T1000 (cell line): ENCODE data around the gene DPEP2.
"Not testable (repeated sequence)": the region's sequence is repeated elsewhere in the genome, so short reads cannot be mapped to it uniquely, and the experiment has no call there.

Experiments used
- DNase-seq: peaks from one replicate; lab custom pipeline; 2025; ENCODE audit warnings: mixed read lengths; lab: John Stamatoyannopoulos, UW

The DPEP2 gene

DNA sequence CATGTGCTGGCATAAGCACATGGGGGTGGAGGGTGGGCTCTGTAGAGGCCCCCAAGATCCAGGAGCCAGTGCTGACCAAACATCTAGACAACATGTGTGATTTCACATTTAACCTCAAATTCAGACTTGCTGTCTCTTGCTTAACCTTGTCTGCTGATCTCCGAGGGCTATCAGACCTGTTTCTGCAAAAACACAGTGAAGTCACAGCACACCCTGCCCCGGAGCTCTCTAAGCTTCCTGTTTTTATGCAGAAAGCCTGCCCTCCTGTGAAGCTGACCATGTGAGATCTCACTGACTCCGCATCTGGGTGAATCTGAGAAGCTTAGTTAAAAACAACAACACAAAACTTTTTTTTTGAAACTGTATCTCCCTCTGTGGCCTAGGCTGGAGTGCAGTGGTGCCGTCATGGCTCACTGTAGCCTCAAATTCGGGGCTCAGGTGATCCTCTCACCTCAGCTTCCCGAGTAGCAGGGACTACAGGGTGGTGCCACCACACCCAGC lies 6.6 kb upstream of the DPEP2 start:
- DNase-seq: no peak

DNA sequence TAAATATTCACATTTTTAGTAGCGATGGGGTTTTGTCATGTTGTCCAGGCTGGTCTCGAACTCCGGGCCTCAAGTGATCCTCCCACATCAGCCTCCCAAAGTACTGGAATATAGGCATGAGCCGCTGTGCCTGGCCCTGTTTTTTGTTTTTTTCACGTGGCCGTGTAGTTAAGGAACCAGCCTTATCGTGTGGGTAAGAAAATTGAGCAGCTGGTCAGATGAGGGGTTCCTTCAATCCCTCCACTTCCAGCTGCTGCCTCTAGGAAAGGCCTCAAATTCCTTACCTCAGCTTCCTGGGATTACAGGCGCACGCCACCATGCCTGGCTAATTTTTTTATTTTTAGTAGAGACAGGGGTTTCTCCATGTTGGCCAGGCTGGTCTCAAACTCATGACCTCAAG lies 5.9 kb upstream of the DPEP2 start:
- DNase-seq: no peak

DNA sequence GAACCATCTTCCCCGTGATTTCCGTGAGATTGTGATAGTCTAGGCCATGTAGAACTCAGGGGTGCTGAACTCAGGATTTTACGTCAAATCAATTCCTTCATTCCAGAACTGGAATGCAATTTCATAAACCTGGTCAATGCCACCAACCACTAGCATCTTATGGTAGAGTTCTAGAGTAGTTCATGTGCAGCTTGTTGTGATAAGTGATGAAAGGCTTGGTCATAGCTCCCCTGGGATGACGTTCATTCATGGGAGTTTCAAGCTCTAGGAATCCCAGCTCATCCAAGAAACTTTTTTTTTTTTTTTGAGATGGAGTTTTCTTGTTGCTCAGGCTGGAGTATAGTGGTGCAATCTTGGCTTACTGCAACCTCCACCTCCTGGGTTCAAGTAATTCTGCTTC lies 3.7 kb upstream of the DPEP2 start:
- DNase-seq: no peak

DNA sequence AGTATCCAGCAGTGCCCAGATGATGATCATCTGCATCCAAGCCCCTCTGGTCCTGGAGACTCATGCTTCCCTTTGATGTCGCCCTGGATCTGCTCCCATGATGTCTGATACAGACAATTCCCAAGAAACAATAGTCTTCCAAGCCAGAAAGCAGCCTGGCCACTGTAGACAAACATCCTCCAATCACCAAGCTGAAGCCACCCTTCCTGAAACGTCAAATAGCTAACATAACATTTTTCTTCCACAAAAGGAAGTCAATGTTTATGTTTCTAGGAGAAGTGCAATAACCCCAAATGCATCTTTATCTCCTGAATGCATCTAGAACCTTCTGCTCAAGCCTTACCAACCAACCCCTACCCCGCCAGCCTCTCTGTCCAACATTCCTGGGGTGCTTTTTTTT lies 1.2 kb upstream of the DPEP2 start:
- DNase-seq: no peak

DNA sequence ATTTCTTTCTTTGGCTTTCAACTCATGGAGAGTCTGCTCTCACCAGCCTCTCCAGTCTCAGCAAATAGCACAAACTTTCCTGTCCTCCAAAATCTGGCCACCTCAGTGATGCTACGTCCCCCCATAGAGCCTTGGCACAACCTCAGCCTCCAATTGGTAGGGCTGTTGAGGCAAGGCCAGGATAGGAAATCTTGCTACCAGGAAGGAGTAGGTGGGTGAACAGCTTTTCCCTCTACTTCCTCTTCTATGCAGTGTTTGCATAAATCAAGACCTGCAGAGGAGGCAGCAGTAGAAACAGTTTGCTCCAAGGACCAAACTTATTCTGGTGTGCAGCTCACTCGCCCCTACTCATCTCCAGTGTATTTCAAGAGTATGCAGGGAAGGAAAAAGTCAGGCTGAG lies 701 bp upstream of the DPEP2 start:
- no peak for DNase-seq

DNA sequence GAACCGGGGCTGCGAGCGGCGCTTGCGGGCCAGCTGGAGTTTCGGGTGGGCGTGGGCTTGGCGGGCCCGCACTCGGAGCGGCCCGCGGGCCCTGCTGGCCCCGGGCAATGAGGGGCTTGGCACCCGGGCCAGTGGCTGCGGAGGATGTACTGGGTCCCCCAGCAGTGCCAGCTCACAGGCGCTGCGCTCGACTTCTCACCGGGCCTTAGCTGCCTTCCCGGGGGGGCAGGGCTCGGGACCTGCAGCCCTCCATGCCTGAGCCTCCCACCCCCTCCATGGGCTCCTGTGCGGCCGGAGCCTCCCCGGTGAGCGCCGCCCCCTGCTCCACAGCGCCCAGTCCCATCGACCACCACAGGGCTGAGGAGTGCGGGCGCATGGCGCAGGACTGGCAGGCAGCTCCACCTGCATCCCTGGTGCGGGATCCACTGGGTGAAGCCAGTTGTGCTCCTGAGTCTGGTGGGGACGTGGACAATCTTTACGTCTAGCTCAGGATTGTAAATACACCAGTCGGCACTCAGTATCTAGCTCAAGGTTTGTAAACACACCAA lies 979 bp downstream of the DPEP2 start:
- DNase-seq: not testable (repeated sequence)

DNA sequence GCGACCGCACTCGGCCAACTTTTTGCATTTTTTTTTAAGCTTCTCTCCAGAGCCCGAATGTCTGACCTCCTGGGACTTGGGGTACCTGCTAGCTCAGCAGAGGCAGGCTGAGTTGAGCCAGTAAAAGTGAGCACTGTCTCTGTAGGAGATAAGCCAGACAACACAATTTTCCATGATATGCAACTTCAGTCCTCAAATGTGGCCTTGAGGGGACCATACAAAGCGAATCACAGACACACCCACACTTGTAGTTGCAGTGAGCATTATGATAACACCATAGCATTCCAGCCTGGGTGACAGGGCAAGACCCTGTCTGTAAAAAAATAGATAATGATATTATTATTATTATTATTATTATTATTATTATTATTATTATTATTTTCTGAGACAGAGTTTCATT lies 2.6 kb downstream of the DPEP2 start:
- DNase-seq: no peak

DNA sequence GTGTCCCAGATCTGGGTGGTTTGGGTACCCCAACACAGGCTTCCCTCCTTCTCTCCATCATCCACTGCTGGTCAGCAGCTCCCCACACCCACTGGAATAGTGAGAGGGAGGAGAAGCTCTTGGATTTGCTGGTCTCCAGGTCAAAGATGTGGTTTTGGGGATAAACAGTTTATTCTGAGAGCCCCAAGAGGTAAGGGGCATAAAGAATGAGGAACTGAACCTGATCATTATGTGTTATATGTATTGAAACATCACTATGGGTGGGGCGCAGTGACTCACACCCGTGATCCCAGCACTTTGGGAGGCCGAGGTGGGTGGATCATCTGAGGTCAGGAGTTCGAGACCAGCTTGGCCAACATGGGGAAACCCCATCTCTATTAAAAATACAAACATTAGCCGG lies 3.9 kb downstream of the DPEP2 start:
- no peak for DNase-seq

DNA sequence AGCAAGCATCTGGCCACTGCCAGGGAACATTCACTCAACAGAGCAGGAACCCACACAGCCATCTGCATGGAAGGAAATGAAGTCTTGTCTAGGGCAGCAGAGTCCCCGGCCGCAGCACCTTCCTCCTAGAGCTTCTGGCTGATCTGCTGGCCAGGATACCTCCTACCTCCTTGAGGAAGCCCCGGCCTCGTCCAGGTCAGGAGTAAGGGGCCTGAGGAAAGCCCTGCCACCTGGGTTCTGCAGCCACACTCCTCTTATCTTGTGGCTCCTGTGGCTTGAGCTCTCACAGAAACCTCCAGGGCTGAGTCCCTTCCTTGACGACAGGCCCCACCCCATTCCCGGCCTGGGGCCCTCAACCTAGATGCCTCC lies 5.3 kb downstream of the DPEP2 start:
- DNase-seq: not testable (repeated sequence)

DNA sequence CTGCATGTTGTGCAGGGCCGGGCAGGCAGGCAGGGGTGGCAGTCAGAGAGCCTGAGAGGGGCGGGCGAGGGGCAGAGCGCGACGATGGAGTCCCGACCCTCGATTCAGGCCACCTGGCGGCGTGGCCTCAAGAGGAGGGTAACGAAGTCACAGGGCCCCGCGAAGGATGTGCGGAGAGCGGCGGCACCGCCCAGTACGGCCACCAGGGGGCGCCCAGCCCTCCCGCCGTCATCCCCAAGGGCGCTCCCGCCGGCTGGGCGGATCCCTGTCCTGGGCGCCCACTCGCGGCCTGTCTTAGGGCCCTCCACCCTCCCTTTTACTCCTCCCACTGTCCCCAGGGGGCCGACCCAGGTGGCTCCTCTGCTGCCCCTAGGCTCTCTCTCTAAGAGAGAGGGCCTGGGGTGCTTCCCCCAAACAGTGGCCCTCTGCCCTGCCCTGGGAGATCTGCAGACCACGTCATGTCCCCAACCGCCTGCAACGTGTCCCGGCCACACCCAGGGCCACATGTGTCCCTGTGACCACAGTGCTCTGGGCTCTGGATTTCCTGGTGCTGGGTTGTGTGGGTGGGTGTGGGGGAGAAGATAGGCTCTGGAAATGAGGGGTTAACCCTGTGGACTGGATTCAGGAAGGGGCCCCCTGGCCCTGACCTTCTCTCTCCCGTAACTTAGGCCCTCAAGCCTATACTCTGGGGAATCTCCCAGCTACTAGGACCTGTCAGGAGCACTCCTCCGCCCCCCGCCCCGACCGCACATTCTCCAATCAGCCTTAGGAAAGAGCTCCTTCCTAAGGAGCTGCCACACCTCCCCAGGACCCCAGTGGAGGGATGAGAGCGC lies 5.9 kb downstream of the DPEP2 start:
- DNase-seq: no peak

DNA sequence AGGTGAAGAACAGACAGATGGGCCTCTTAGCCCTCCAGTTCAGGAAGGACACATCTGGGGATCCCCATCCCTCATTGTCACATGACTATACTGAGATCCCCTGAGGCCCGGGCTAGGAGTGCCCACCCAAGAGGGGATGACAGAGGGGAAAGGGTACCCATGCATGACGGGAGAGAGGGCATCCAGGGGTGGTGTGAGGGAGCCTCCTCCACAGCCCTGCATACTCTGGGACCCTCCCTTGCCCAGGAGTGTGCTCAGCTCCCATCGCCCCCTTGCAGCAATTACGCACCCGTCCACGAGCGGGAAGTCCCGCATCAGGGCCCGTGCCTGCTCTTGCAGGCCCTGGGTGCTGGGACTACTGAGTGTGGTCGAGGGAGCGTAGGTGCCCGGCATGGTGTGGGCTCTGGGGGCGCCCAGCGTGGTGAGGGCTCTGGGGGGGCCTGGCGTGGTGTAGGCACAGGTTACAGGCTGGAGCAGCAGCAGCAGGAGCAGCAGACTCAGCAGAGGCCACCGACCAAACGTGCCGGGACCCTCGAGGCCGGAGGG lies 6.5 kb downstream of the DPEP2 start:
- no peak for DNase-seq

DNA sequence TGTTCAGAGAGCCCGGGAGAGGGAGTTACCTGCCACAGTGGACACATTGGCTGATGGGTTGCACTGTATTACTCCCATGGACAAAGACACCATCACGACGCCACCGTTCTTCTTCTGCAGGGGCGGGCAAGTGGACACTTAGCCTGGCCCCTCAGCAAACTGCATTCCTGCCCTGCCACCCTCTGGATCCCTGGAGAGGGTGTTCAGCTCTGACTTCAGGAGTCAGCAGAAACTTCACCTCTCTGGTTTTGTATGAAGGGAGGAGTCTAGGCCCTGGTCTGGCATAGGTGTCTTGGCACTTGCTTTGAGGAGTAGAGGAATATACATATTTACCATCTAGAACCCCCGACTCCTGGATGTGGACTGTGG lies 9.3 kb downstream of the DPEP2 start:
- DNase-seq: no peak

DNA sequence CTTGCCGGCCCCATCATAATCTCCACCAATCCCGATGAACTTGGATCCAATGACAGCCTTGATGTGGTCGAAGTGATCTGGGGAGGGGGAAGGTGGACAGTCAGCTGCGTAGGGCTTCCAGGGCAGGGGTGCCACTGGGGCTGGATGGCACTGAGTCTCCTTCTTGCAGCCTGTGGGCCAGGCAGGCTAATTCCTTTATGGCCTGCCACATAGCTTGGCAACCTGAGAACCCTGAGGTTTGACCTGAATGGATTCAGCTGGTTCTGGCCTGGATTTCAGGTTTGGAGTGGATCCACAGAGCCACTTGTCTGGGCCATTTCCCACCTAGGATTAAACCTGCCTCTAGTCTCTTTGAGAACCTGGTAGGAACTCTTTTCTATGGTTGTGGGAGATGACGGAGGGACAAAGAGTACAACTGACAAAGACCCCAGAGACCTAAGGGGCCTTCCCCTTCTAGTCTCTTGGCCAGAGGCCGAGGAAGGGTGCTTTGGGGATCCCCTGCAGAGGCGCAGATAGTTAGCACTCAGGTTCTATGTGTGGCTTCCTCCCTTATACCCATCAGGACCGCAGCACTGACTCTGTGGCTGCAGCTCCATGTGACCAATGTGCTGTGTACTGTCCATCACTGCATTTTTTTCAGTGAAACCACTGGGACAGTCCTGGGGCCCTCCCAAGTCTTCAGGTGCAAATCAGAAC lies 9.8 kb downstream of the DPEP2 start:
- no peak for DNase-seq

DNA sequence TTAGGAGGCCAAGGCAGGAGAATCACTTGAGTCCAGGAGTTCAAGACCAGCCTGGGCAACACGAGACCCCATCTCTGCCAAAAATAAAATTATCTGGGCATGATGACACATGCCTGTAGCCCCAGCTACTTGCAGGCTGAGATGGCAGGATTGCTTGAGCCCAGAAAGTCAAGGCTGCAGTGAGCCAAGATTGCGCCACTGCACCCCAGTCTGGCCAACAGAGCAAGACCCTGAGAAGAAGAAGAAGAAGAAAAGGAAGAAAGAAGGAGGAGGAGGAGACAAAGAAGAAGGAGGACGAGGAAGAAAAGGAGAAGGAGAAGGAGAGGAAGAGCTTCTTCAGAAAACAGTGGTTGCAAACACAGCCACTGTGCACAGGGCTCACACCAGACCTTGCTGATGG lies 10.6 kb downstream of the DPEP2 start:
- no peak for DNase-seq

DNA sequence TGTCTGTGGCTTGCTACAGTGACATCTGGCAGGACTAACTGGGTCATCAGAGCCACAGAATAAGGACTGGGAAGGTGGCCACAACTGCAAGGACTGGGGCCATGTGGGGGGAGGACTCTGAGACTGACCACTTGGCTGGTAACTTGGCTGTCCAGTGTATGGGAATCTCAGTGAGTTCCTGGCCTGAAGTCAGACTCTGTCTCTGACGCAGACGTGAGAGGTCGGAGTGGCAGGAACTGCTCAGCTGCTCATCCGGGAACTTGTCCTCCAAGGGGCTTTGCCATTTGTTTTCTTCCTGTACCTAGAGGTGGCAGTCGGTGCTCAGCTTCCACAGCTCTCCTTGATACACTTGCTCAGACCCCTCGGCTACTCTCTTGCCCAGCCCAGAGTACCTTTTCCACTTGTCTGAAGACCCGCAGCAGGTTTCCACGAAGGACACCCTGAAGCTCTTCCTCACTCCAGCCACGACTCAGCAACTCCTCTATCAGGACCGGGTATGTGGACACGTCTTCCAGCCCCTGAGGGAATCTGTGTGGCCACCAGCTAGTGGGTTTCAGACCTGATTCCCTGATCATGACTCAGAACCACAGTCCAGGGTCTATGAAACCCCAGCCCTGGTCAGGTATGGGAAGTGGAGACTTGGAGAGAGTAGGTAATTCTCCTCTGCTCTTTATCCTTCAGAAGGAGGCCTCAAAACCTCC lies 11.7 kb downstream of the DPEP2 start:
- no peak for DNase-seq

DNA sequence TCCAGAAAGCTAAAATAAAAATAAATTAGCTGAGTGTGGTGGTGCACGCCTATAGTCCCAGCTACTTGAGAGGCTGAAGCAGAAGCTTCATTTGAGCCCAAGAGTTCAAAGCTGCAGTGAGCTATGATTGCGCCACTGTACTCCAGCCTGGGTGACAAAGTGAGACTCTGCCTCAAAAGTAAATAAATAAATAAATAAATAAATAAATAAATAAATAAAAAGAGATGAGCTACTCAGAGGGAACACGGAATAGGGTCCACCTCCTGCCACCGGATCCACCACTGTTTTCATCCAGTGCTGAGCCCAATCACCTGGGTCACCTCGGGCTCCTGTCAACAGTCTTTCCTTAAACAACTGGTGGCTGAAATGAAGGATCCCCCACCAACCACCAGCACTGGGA lies 12.3 kb downstream of the DPEP2 start:
- no peak for DNase-seq

DNA sequence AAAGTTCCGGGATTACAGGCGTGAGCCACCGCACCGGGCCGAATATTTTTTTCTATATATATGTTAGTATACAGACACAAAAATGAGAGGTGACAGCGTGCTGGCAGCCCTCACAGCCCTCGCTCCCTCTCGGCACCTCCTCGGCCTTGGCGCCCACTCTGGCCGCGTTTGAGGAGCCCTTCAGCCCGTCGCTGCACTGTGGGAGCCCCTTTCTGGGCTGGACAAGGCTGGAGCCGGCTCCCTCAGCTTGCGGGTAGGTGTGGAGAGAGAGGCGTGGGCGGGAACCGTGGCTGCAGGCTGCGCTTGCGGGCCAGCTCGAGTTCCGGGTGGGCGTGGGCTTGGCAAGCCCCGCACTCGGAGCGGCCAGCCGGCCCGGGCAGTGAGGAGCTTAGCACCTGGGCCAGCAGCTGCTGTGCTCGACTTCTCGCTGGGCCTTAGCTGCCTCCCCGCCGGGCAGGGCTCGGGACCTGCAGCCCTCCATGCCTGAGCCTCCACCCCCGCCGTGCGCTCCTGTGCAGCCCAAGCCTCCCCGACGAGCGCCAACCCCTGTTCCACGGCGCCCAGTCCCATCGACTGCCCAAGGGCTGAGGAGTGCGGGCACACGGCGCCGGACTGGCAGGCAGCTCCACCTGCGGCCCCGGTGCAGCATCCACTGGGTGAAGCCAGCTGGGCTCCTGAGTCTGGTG lies 17.1 kb downstream of the DPEP2 start:
- no peak for DNase-seq

DNA sequence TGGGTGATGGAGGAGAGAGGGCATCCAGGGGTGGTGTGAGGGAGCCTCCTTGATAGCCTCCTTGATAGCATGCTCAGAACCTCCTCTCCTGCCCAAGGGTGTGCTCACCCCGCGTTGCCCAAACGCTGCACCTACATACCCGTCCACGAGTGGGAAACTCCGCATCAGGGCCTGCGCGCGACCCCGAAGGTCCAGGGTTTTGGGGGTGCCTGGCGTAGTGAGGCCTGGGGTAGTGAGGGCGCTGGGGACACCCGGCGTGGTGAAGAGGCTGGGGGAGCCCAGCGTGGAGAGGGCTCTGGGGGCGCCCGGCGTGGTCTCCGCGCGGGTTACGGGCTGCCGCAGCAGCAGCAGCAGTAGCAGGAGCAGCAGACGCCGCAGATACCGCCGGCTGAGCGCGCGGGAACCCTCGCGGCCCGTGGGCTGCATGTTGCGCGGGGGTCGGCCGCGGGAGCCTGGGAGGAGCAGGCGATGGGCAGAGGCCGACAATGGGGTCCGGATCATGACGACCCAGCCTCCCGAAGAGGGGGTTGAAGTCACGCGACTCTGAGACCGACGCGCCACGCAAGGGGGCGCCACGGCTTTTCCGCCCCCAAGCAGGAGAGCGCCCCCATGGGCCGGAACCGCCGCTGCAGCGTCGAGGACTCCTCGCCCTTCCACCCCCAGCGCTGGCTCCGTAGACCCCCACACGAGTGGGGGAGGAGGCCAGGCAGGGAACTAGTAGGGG lies 19.2 kb downstream of the DPEP2 start, which contains the start of gene DPEP3:
Gene DPEP3 (minus strand): TSS at position 545 of the 724 bp plus-strand sequence. CDS start 119 bp downstream, at position 426.
- DNase-seq: no peak

DNA sequence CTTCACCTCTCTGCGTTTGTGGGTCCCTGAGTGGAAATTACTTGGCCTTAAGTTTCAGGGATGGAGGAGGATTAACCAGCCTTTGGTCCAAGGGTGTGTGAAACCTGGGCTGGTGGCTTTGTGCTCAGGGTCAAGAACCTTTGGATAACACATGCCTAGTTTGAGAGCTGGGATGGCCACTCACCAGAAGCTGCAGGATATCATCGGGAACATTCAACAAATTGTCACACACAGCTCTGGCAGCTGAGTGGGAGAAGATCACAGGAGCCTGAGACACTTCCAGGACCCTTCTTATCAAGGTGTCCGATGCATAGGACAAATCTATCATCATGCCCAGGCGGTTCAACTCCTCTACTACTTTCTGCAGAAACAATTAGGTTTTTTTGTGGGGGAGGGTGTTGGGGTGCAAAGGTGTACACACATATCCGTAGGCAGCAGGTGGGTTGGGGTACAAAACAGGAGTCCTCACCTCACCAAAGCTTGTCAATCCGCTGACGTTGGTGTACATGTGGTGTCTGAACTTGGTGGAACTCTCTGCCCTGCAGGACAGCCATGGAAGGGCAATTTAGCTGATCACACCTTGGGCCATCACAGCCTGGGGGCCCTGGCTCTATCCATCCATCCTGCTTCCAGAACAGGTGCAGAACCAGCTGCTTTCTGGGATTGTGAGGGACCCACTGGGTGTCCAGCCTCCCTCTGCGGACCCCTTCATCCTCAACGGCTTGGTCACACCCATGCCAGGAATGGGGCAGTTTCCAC lies 21.6 kb downstream of the DPEP2 start:
- no peak for DNase-seq

DNA sequence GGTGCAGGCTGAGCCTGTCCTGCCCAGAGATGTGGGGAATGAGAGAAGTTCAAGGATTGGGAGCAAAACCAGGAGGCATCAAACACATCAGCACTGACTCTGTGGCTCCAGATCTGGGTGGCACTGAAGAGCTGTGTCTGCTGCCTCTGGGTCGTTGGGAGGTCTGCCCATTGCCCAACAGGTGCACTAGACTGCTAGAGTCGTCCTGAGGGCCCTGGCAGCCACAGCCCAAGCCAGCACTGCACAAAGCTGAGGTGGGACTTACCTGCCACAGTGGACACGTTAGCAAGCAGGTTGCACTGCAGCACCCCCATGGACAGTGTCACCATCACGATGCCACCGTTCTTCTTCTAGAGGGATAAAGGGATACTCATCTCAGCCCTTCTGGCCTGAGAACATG lies 22.3 kb downstream of the DPEP2 start:
- no peak for DNase-seq
